Thyroid gland (tissue), 4 donors: ENCODE results near the gene LMAN2L. TPM values are rescaled to one million over a fixed set of nuclear protein-coding genes. Genes with fewer than 3 reads are reported as not detected.

Experiments
- DNase-seq, 2 donors: peaks; one replicate each; pipeline ENCODE4 v3.0.0-alpha.2; 2019
- H3K27ac ChIP-seq, 3 donors: fragments of 200-600 bp; sonication (generic); 1 replicate in 2 of 3; 2 replicates in 1 of 3; pipeline ENCODE4 v1.5.1; 2016 to 2019; ENCODE audit warnings: mild to moderate bottlenecking in 1 of 3, moderate library complexity in 1 of 3
- H3K27me3 ChIP-seq: fragments of 200-600 bp; sonication (generic); one replicate; pipeline ENCODE4 v1.5.1; 2019
- H3K36me3 ChIP-seq, 2 donors: fragments of 200-600 bp; sonication (generic); one replicate each; pipeline ENCODE4 v1.5.1; 2016 to 2019
- H3K4me1 ChIP-seq, 2 donors: fragments of 200-600 bp; sonication (generic); one replicate each; pipeline ENCODE4 v1.5.1; 2017 to 2019
- H3K4me3 ChIP-seq, 3 donors: fragments of 200-600 bp; sonication (generic); replicated peaks in 1 of 3; 1 replicate in 2 of 3; 2 replicates in 1 of 3; pipeline ENCODE4 v1.5.1; 2016; ENCODE audit warnings: mild to moderate bottlenecking in 1 of 3
- H3K9me3 ChIP-seq: fragments of 200-600 bp; sonication (generic); one replicate; pipeline ENCODE4 v1.5.1; 2017
- CTCF ChIP-seq, 6 experiments: fragments of 200-600 bp in 3 of 6; fragments of 450-650 bp in 3 of 6; sonication (generic) in 3 of 6; IDR thresholded peaks; one replicate each; pipeline ENCODE4 v1.5.1; 2016 to 2019; ENCODE audit warnings: antibody characterized with exemption in 6 of 6, mild to moderate bottlenecking in 2 of 6, inconsistent platforms in 1 of 6, moderate library complexity in 1 of 6
- POLR2A ChIP-seq, 2 donors: fragments of 450-650 bp; IDR thresholded peaks; one replicate each; pipeline ENCODE4 v1.6.1; 2017; ENCODE audit warnings: antibody characterized with exemption in 2 of 2, mild to moderate bottlenecking in 2 of 2, moderate library complexity in 1 of 2
- WGBS, 2 donors: methylation state at CpG; one replicate each; pipeline ENCODE4 v1.1.5; 2017; 5-methylcytosine and 5-hydroxymethylcytosine counted together
- intact Hi-C: fragments of 100-400 bp; cut with DNase I; formaldehyde crosslinking; loops from one replicate; pipeline ENCODE4 v1.15.1; 2023
- total RNA-seq, 4 donors: library from RNA; depleted of rRNA; stranded (reverse); fragments of >200 nt; gene quantifications; one replicate each; pipeline ENCODE4 v1.2.3, GENCODE V29; 2016

Gene LMAN2L
- 10 to 100 TPM; 22.8 to 32.9 (median 29.2) TPM for total RNA-seq

GRCh38 chr2:96739633-96740428 is at the start of gene LMAN2L:
LMAN2L (minus strand) TSS chr2:96740064; CDS start chr2:96740040, 24 bp downstream.
- H3K4me1 ChIP-seq = peaks cover 24 to 34% of the 10 kb centered on the region in 2 donors
- H3K36me3 ChIP-seq = peaks cover 0 to 5% of the 10 kb centered on the region in 2 donors
- intact Hi-C loops = loop anchor here (2.0 kb wide), 1 partner anchor 21 kb away; the partner anchor contains the start of gene CNNM4
- TF ChIP-seq POLR2A (IDR thresholded peaks at IDR 0.05) = peak in 1 of 2 donors; percentile 71
- TF ChIP-seq CTCF (IDR thresholded peaks at IDR 0.05) = no peak
- H3K27ac ChIP-seq = peak within 1 kb of the TSS in 2 of 3 donors; percentile 65 to 81
- 1% methylated on average over 20 to 43 of the region's 43 CpGs for WGBS, 2 donors
- H3K9me3 ChIP-seq = no peaks in the 10 kb centered on the region
- peak; percentile 99 for DNase-seq
- no peaks in the 10 kb centered on the region for H3K27me3 ChIP-seq
- H3K4me3 ChIP-seq = peak within 1 kb of the TSS; percentile 34 to 85 (median 48)

GRCh38 chr2:96789245-96789617 is 49.4 kb upstream of the LMAN2L start:
- no peaks in the 10 kb centered on the region for H3K9me3 ChIP-seq

GRCh38 chr2:96788442-96789244 is 48.8 kb upstream of the LMAN2L start:
- DNase-seq = peak; percentile 76 to 81
- H3K36me3 ChIP-seq = no peaks in the 10 kb centered on the region
- no peak overlapping the region for H3K4me3 ChIP-seq
- intact Hi-C loops = no loop called here
- H3K9me3 ChIP-seq = no peaks in the 10 kb centered on the region
- TF ChIP-seq CTCF (IDR thresholded peaks at IDR 0.05) = no peak
- TF ChIP-seq POLR2A (IDR thresholded peaks at IDR 0.05) = no peak
- 75 to 81% methylated on average over 15 to 16 of the region's 17 CpGs for WGBS, 2 donors
- peaks cover 39 to 43% of the 10 kb centered on the region in 2 donors for H3K4me1 ChIP-seq
- H3K27me3 ChIP-seq = no peaks in the 10 kb centered on the region
- peak overlapping the region; percentile 70 to 77 (median 70) for H3K27ac ChIP-seq

More at GRCh38 chr2:96789245-96789617, 49.4 kb upstream of the LMAN2L start:
- H3K27ac ChIP-seq = no peak overlapping the region
- WGBS, 2 donors = 86 to 88% methylated on average over 5 to 6 of the region's 6 CpGs
- H3K4me1 ChIP-seq = peaks cover 39 to 43% of the 10 kb centered on the region in 2 donors
- no peak overlapping the region for H3K4me3 ChIP-seq
- H3K27me3 ChIP-seq = no peaks in the 10 kb centered on the region
- DNase-seq = no peak
- intact Hi-C loops = no loop called here
- H3K36me3 ChIP-seq = no peaks in the 10 kb centered on the region
- TF ChIP-seq CTCF (IDR thresholded peaks at IDR 0.05) (no peak), POLR2A (IDR thresholded peaks at IDR 0.05) (no peak)

- Histone ChIP-seq H3K9me3 (no peaks in the 10 kb centered on the region), H3K36me3 (no peaks in the 10 kb centered on the region), H3K4me1 (peaks cover 28 to 33% of the 10 kb centered on the region in 2 donors), H3K27ac (peak overlapping the region; percentile 70 to 77 (median 70)), H3K27me3 (no peaks in the 10 kb centered on the region), H3K4me3 (no peak overlapping the region)
- no peak for DNase-seq
- intact Hi-C loops = no loop called here
- TF ChIP-seq CTCF (IDR thresholded peaks at IDR 0.05) = no peak
- TF ChIP-seq POLR2A (IDR thresholded peaks at IDR 0.05) = no peak
- WGBS, 2 donors = 95 to 97% methylated on average over 3 of the region's 3 CpGs
Measured at GRCh38 chr2:96787411-96787810, 47.5 kb upstream of the LMAN2L start.
